RWPE1 (cell line): ENCODE measurements around the gene VPS37B.
A peak's percentile ranks its signal among the peaks of the same experiment; 100 is the strongest.

Experiments used
- CTCF ChIA-PET: fragments of 350-600 bp; sonication (Branson Sonifier 250); formaldehyde crosslinking; extraction: SDS; loops from one replicate; lab custom pipeline; 2021; lab: Yijun Ruan, JAX
- POLR2A ChIA-PET: fragments of 400-600 bp; formaldehyde crosslinking; extraction: SDS; loops from one replicate; lab custom pipeline; 2020; ENCODE audit warnings: antibody characterized with exemption; ENCODE audit not compliant: low non-redundant PET; lab: Yijun Ruan, JAX
- DNase-seq: peaks from one replicate; pipeline ENCODE4 v3.0.0; 2012; ENCODE audit warnings: low spot score
- H3K27ac ChIP-seq: fragments of 450-650 bp; 2 replicates; pipeline ENCODE4 v1.5.1; 2017
- CTCF ChIP-seq: fragments of 450-650 bp; conservative IDR thresholded peaks from 2 replicates; pipeline ENCODE4 v1.5.1; 2017; ENCODE audit warnings: low read depth, mild to moderate bottlenecking

Gene VPS37B

GRCh38 chr12:122871851-122872780, 23.8 kb downstream of the VPS37B start:
- peak; percentile 64 for DNase-seq
- TF ChIP-seq CTCF, result no peak
- ChIA-PET POLR2A (interaction anchor here (0.9 kb wide), 1 partner anchor 16 kb away, joined by 3 read pairs; no protein-coding TSS in a partner anchor), CTCF (interaction anchor here (1.5 kb wide), 2 partner anchors 12 to 80 kb away, joined by 4 read pairs; no protein-coding TSS in a partner anchor)
- H3K27ac ChIP-seq, result peak overlapping the region; percentile 95

GRCh38 chr12:122870867-122871664, 24.9 kb downstream of the VPS37B start:
- CTCF ChIA-PET, result interaction anchor here (1.3 to 1.5 kb wide), 3 partner anchors 11 to 81 kb away, joined by 4 to 6 read pairs (median 4); no protein-coding TSS in a partner anchor
- DNase-seq, result no peak
- H3K27ac ChIP-seq, result peak overlapping the region; percentile 95
- no peak for TF ChIP-seq CTCF
- POLR2A ChIA-PET, result no interaction called here

- POLR2A ChIA-PET, result no interaction called here
- peak overlapping the region; percentile 95 for H3K27ac ChIP-seq
- no peak for DNase-seq
- no peak for TF ChIP-seq CTCF
- CTCF ChIA-PET, result interaction anchor here (0.5 to 1.3 kb wide), 2 partner anchors 76 to 81 kb away, joined by 3 to 6 read pairs; no protein-coding TSS in a partner anchor
Measured at GRCh38 chr12:122870163-122870842, 25.6 kb downstream of the VPS37B start.

GRCh38 chr12:122869207-122869973, 26.5 kb downstream of the VPS37B start:
- ChIA-PET CTCF (interaction anchor here (0.5 to 0.7 kb wide), 2 partner anchors 26 to 82 kb away, joined by 3 read pairs; no protein-coding TSS in a partner anchor), POLR2A (no interaction called here)
- no peak for TF ChIP-seq CTCF
- no peak for DNase-seq
- H3K27ac ChIP-seq, result peak overlapping the region; percentile 95

GRCh38 chr12:122868471-122869177, 27.3 kb downstream of the VPS37B start:
- peak overlapping the region; percentile 95 for H3K27ac ChIP-seq
- no peak for DNase-seq
- POLR2A ChIA-PET, result no interaction called here
- CTCF ChIA-PET, result interaction anchor here (0.6 to 1.6 kb wide), 4 partner anchors 12 to 230 kb away, joined by 3 to 6 read pairs (median 4); no protein-coding TSS in a partner anchor
- no peak for TF ChIP-seq CTCF
